ENCODE measurements around the gene ZDBF2.

ZDBF2 gene

DNA sequence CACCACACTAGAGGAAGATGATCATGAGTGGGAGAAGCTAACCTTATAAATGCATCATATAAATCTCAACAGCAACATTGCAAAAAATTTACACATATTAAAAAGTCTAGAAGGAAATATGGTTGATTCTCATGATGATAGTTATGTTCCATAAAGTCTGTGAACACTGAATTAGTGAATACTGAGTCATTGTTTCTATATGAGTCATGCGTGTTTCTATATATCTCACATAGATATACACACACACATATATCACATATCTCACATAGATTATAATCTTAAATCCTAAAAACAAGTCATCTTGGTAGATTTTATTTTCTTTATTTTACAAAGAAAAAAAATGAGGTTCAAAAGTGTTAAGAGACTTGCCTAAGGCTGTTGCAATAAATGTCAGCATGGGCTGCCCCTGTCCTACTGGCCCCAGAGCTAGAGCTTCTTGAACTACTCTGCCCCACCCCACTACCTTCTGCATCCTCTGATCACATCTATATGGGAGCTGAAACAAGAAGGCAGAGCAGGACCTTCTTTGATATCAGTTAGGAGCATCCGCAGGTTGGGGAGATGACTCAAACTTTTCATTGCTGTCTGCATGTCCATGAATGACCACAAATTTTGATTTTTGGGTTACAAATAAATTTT is 87.1 kb downstream of the ZDBF2 start:
- TF ChIP-seq ZFP30 (CRISPR knock-in tag; IDR thresholded peaks at IDR 0.05) (no peak), ZFP3 (CRISPR knock-in tag; IDR thresholded peaks at IDR 0.05) (no peak), TOX (CRISPR knock-in tag; IDR thresholded peaks at IDR 0.05; ENCODE audit: borderline replicate concordance) (no peak), RARB (CRISPR knock-in tag; IDR thresholded peaks at IDR 0.05) (no peak), PPARA (CRISPR knock-in tag; IDR thresholded peaks at IDR 0.05; ENCODE audit: borderline replicate concordance) (no peak), ZNF8 (CRISPR knock-in tag; IDR thresholded peaks at IDR 0.05) (no peak), ZNF70 (CRISPR knock-in tag; IDR thresholded peaks at IDR 0.05) (no peak), ZC3H10 (CRISPR knock-in tag; IDR thresholded peaks at IDR 0.05) (no peak), TCF4 (CRISPR knock-in tag; IDR thresholded peaks at IDR 0.05; ENCODE audit: borderline replicate concordance) (no peak), GLIS3 (CRISPR knock-in tag; IDR thresholded peaks at IDR 0.05) (no peak)
- TF ChIP-seq, protein P1, sequence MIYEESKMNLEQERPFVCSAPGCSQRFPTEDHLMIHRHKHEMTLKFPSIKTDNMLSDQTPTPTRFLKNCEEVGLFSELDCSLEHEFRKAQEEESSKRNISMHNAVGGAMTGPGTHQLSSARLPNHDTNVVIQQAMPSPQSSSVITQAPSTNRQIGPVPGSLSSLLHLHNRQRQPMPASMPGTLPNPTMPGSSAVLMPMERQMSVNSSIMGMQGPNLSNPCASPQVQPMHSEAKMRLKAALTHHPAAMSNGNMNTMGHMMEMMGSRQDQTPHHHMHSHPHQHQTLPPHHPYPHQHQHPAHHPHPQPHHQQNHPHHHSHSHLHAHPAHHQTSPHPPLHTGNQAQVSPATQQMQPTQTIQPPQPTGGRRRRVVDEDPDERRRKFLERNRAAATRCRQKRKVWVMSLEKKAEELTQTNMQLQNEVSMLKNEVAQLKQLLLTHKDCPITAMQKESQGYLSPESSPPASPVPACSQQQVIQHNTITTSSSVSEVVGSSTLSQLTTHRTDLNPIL (CRISPR knock-in tag; IDR thresholded peaks at IDR 0.05; ENCODE audit: low read depth) = no peak
- TF ChIP-seq, protein P2, sequence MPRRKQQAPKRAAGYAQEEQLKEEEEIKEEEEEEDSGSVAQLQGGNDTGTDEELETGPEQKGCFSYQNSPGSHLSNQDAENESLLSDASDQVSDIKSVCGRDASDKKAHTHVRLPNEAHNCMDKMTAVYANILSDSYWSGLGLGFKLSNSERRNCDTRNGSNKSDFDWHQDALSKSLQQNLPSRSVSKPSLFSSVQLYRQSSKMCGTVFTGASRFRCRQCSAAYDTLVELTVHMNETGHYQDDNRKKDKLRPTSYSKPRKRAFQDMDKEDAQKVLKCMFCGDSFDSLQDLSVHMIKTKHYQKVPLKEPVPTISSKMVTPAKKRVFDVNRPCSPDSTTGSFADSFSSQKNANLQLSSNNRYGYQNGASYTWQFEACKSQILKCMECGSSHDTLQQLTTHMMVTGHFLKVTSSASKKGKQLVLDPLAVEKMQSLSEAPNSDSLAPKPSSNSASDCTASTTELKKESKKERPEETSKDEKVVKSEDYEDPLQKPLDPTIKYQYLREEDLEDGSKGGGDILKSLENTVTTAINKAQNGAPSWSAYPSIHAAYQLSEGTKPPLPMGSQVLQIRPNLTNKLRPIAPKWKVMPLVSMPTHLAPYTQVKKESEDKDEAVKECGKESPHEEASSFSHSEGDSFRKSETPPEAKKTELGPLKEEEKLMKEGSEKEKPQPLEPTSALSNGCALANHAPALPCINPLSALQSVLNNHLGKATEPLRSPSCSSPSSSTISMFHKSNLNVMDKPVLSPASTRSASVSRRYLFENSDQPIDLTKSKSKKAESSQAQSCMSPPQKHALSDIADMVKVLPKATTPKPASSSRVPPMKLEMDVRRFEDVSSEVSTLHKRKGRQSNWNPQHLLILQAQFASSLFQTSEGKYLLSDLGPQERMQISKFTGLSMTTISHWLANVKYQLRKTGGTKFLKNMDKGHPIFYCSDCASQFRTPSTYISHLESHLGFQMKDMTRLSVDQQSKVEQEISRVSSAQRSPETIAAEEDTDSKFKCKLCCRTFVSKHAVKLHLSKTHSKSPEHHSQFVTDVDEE (CRISPR knock-in tag; IDR thresholded peaks at IDR 0.05) = no peak
- ATAC-seq = no peak

All from SK-N-SH treated with all-trans-retinoic acid at 6 μM for 48 hours (cell line).